Ishikawa (cell line): ENCODE measurements around the gene RANBP3L.

Source experiments
- EP300 ChIP-seq: IDR thresholded peaks from 2 replicates; pipeline ENCODE4 v1.6.1; 2012; ENCODE audit warnings: borderline replicate concordance
- NFIC ChIP-seq: IDR thresholded peaks from 2 replicates; pipeline ENCODE4 v1.6.1; 2012
- REST ChIP-seq: IDR thresholded peaks from 2 replicates; pipeline ENCODE4 v1.6.1; 2012; ENCODE audit warnings: low read depth, mild to moderate bottlenecking
- TCF12 ChIP-seq: IDR thresholded peaks from 2 replicates; pipeline ENCODE4 v1.6.1; 2012; ENCODE audit warnings: low read depth
- ZBTB7A ChIP-seq: IDR thresholded peaks from 2 replicates; pipeline ENCODE4 v1.6.1; 2012; ENCODE audit warnings: low read depth

- TF ChIP-seq NFIC: no peak
- TF ChIP-seq REST: no peak
- TF ChIP-seq ZBTB7A: no peak
- TF ChIP-seq EP300: no peak
- no peak for TF ChIP-seq TCF12
These were observed 64.0 kb downstream of the RANBP3L start for GRCh38 chr5:36237751-36238150.
